HG03439 (cell line): Measurements from ENCODE around the gene GIPC1.

Source experiments
- ATAC-seq: cut with Tn5 transposase; IDR thresholded peaks from one replicate; pipeline ENCODE4 v1.9.1; 2021; ENCODE audit warnings: mild to moderate bottlenecking, moderate library complexity; ENCODE audit not compliant: unreplicated experiment

GIPC1 gene

DNA sequence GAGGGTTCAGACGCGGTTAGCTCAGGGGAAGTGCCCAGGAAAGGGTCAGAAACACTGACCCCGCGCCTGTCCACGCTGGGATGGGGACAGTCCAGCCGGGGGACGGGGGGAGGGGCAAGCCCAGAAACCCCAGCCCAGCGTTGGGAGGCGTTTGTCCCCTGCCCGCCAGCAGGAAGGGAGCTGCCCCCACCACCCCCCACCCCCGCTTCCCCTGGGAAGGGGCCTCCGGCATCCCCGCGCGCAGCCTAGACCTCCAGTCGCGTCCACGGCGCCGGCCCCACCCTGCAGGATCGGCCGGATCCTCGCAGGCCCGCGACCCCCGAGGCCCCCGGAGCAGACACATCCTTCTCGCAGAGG lies 277 bp downstream of the GIPC1 start:
- no peak for ATAC-seq

DNA sequence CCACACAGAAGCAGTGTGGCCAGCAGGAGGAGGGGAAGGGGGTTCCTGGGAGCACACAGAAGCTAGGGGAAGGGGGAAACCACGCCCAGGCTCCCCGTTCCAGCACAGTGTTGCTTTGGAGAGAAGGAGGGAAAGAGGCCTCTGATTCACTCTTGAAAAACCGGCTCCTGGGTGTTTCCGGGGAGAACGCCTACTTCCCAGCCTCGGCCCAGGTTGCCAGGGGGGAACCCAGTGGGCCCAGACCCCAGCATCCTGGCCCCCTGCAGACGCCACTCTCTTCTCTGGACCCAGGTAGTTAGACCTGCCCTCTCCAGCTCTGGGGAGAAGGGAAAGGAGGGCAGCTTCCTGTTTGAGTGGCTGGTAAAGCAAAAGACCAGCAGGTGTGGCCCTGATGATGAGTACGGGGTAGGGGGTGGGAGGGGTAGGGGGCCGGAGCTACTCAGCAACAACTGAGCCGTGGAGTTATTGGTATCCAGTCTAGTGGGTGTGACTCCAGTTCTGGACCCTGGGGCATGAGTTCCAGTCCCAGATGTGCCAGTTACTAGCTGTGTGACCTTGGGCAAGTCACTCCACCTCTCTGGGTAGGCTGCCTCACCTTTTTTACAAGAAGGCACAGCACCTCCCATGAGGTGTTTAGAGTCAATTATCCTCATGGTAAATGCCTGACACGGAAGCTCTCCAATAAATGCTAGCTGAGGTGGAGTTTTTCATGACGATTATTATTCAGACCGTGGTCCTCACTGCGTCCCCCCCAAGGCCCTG lies 836 bp downstream of the GIPC1 start:
- ATAC-seq: no peak

DNA sequence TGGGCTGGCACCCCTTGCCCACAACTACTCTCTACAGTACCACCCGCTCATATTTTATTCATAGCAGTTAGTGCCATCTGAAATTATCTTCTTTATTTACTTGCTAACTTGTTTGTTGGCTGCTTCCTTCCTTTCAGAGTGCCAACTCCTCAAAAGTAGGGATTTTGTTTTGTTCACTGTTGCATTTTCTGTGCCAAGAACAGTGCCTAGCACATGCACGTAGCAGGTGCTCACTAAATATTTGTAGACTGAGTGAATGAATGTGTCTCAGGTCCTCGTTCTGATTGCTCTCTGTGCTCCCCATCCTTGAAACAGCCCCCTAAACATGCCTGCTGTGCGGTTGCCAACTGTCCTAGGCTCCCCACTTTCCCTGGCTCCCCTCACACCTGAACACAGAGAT lies 1.5 kb downstream of the GIPC1 start:
- ATAC-seq: no peak

DNA sequence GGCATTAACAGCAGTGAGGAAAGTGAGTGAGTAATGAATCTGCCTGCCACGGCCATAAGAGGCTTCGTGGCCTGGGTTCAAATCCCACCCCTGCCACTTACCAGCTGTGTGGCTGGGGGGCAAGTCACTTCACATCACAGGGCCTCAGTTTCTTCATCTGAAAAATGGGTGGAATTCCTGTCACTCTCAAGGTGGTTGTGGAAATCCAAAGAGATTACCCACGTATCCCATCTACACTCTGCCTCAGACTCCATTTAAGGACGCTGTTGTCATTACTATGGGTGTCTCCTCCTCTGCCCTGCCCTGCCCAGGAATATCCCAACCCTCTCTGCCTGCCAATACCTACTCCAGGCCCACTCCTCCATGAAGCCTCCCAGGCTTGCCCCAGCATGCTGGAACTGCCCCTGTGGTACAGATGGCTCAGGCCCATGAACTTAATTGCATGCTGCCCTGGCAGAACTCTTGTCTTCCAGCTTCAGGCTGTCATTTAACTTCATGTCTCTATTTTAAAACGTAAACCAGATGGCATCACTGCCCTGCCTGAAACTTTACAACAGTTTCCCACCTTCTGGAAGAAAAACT lies 3.1 kb downstream of the GIPC1 start:
- ATAC-seq: no peak

DNA sequence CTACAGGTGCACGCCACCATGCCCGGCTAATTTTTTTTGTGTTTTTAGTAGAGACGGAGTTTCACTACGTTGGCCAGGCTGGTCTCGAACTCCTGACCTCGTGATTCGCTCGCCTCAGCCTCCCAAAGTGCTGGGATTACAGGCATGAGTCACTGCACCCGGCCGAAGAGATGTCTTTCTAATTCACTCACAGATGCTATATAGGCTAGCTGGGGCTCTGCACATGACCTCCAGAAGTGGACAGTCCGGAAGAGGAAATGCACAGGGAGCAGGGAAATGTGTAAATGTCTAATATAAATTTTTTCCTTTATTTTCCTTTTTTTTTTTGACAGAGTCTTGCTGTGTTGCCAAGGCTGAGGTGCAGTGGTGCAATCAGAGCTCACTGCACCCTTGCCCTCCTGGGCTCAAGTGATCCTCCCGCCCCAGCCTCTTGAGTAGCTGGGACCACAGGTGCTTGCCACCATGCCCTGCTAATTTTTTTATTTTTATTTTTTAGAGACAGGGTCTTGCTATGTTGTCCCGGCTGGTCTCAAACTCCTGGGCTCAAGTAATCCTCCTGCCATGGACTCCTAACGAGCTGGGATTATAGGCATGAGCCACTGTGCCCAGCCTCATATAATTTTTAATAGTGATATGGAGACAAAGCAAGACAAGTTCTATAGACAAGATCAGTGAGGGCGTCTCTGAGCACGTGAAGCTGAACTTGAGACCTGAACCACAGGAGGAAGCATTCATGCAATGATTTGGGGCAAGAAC lies 8.4 kb downstream of the GIPC1 start:
- ATAC-seq: no peak

DNA sequence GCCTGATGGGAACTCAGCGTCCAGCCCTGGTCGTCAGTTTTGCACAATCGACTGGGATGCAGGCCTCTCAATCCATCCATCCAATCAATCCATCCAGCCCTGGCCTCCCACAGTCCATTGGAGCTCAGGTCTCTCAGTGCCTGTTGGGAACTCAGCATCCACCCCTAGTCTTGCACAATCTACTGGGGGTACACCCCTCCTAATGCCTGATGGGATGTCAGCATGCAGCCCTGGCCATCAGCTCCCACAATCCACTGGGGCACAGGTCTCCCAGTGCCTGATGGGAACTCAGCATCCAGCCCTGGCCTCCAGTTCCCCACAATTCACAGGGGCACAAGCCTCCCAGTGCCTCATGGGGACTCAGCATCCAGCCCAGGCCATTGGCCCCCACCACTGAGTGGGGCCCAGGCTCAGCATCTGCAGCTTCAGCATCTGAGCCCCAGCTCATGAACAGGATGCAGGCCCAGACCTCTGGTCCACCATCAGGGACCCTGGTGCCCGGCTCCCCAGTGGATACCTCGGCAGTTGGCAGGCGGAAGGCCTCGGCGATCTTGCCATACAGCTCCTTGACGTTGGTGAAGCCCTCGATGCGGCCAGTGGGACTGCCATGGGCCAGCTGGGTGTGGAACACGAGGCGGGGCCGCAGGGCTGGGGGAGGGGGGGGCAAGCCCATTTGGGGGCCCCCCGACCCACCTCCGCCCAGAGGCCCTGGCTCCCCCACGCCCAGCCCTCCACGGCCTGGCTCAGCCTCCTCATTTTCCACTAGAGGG lies 13.6 kb downstream of the GIPC1 start:
- no peak for ATAC-seq

DNA sequence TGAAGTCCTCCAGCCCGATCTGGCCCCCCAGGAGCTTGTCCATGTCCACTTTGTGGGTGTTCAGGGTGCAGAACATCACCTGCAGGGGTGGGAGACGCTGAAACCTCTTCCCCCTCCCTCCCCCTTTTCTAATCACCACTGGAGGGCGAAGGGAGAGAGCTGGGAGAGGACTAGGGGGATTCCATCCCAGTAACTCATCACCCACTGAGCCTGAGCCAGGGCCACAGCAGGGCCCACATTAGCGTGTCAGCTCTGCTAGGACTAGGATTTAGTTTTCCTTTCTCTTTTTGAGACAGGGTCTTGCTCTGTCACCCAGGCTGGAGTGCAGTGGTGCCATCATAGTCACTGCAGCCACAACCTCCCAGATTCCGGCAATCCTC lies 15.2 kb downstream of the GIPC1 start:
- ATAC-seq: no peak

DNA sequence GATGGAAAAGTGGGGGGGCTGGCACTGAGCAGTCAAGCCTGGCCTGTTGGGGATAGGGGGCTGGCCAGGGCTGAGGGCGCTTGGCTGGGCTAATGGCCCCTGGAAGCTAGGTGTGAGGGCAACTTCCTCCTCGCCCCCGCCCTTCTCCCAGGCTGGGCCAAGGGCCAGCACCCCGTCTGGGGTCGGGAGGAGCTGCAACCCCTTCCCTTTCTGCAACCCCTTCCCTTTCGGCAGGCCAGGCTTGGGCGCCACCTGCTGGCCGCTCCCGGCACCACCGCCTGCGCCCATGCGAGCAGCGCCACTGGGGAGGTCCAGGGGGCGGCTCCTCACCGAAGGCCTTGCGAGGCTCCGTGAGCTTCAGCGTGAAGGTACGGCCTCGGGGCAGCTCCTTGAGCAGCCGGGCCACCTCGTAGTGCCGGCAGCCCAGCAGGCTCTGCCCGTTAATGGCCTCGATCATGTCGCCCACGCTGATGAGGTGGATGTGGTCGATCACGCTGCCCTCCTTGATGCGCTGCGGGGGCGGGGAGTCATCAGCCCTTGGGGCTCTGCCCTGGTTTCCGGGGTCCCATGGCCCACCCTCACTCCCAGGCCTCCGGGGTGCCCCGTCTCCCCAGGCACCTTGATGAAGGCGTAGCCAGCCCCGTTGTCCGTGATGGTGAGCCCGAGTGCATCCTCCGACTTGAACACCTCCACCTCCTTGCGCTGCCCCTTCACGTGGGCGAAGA lies 15.8 kb downstream of the GIPC1 start:
- no peak for ATAC-seq

DNA sequence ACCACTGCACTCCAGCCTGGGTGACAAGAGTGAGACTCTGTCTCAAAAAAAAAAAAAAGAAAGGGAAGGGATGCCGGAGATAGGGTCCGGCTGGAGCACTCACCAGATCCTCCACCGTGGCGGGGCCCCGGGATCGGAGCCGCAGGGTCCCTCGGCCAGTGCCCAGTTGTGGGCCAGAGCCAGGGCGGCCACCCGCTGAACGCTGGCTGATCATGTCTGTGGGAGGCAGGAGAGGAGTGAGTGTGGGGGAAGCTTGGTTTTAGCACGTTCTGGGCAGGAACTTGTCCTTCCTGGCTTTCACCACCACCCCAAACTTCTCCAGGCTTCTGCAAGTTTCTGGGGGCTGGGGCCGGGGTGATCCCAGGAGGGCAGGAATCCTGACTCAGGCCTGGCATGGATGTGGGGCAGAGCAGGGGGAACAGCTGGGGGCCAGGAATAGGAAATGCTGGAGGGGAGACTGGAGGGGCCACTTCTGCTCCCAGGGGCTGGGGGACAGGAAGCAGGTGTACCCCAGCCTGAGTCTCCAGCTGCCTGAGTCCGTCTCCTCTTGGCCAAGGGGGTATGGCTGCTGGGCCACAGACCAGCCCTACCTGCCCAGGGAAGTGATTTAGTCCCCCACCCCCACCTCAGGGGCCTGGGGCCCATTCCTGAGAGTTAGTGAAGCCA lies 16.5 kb downstream of the GIPC1 start:
- ATAC-seq: no peak

DNA sequence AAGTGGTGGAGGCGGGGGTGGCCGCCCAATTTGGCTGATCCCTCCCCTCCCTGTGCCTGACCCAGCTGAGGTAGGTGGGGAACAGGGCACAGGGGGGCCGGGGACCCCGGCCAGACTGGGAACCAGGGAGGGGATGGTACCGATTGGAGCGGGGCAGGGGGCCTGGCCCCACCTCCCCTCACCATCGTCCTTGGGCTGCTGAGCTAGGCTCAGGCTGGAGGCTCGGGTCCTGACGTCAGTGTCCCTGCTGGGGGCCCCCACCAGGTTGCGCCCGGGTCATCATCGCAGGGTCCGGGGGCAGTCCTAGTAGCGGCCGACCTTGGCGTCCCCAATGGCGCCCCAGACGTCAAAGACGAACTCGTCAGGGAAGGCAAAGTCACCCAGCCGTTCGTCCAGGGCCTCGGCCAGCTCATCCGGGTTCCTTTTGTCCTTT lies 17.8 kb downstream of the GIPC1 start:
- ATAC-seq: no peak

DNA sequence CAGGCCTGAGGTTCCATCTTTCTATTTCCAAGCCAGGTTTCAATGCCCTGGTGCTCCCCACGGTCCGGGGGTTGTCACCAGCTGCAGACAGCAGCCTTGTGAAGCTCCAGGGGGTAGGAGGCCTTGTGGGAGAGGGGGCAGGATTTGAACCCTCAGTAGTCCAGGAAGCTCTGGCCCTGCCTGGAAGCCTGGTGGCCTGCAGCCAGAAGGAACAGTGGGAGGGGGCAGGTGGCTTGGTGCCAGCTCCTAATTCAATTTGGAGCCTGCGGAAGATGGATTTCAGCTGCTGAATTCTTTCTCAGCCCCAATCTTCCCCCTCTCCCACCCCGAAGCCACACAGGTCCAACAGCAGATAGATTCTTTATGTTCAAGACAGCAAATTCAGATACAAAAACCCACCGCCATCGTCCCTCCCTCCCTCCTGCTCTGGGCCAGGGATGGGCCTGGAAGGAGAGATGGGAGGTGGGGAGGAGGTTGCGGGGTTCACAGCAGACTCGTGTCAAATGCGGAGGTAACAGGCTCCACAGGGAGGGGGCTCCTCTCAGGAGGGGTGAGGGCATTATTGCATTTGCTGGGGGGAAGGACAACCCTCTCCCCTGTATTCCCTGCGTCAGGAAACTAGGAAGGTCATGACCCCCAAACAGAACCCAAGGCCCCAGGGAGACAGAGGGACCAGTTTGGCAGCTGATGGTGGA lies 18.4 kb downstream of the GIPC1 start:
- no peak for ATAC-seq

DNA sequence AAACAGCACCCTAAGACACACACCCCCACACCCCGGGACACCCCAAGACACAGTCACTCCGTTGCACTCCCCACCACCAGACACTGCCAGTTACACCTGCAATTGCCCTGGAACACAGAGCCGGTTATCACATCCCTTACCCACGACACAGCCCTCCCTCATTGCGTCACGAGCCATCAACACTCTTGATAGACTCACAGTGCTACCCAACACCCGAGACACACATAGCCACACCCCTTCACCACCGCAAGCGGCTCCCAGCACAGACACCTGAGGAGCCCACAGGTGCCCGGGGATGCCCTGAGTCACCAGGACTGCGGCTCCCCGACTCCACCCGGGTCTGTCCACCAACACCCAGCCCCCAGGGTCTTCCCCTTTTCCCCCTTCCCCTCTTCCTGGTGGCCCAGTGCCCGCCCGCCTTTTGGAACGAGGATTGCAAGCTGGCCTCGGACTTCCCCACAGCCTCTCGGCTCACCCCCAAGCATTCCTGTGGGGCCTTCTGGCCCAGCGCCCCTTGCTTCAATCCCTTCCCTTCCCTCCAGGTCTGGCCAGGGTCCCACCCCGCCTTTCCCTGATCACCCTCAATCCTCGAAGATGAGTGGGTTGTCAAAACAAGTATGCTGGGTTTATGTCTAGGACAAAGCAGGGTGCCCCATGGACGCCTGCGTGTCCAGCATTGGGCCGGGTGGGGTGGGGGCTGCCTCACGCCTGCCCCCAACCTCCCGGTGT lies 19.1 kb downstream of the GIPC1 start:
- no peak for ATAC-seq

DNA sequence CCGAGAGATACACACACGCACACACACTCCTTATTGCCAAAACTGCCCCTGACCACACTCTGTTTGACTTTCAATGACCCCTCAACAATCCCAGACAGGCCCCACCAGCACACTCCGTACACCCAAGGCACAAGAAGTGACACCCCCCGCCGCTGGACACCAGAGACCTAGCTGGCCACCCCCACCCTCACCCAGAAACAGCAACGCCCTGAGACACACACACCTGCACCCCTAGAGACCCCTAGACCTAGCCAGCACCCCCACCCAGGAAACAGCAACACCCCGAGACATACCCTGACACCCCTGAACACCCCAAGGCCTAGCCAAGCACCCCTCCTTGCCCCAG lies 19.6 kb downstream of the GIPC1 start:
- ATAC-seq: no peak

DNA sequence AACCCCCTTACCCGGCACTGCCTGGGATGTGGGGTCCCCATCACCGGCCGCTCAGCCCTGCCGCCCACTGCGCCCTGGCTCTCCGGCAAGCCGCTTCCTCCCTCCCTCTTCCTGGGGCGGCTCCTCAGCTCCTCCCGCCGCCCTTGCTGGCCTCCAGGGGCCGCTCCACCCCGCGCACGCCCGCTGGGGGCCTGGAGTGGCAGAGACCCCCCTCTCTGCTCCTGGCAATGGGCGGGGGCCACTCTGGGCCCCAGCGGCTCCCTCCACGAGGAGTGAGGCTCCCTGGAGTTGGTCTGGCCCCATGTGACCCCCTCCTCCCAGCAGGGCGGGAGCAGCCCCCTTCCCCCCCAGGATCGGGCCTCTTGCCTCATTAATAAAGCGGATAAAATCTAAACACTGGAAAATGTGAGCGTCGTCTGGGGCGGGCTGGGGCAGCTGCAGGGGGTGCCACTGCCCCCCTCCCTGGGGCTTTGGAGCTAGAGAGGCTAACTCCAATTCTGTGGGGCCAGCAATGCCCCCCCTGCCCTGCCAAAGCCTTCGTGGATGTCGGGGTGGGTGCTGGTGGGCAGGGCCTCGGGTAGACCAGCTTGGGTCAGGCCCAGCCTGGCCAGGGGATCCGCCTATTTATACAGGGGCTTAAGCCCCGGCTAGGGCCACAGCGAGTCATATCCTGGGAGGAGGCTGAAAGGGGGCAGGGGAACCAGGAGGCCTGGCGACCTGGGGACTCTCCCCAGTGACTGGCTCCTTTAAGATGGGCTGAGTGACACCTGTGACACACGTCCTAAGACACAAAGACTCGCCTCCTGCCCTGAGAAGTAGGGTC lies 20.5 kb downstream of the GIPC1 start, which contains the start of gene PTGER1:
Gene PTGER1, minus strand, starts transcription at position 104 of the 823 bp plus-strand sequence. CDS start 1,034 bp downstream, outside the sequence.
- ATAC-seq: no peak

DNA sequence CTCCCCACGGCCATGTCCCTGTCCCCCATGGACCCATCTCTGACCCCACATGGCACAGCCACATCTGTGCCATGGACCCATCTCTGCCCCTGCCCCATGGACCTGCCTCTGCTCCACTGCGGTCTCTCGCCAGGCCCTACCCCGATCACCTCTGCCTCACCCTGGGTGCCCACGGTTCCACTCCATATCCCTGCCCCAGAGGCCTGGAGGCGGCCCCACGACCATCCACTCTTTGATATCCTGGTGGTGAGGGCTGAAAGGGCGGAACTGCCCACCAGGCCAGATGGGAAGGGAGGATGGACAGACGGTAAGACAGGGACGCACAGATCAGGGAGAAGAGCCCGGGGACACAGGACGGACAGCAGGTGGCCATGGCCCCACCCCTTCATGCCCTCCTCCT lies 21.1 kb downstream of the GIPC1 start:
- ATAC-seq: no peak

DNA sequence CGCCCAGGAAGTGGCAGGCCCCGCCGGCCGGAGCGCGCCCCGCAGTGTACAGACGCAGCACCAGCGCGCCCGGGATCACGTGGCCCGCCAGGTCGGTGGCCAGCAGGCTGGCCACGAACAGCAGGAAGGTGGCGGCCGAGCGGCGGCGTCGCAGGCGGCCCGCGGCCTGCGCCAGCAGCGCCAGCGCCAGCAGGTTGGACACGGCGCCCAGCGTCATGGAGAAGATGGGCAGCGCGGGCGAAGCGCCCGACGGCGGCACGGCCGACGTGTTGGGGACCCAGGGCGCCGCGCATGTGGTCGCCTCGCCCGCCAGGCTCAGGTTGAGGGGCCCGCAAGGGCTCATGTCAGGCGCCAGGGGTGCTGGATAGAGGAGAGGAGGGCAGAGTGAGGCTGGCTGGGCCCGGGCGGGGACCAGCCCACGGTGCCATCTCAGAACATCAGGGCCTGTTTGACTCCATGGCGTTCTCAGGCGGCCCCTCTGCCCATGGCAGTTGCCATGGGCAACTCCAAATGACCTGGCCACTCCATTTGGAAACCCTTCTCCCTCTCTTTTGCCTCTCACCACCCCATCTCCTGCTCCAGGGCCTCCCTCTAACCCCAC lies 21.8 kb downstream of the GIPC1 start:
- no peak for ATAC-seq

DNA sequence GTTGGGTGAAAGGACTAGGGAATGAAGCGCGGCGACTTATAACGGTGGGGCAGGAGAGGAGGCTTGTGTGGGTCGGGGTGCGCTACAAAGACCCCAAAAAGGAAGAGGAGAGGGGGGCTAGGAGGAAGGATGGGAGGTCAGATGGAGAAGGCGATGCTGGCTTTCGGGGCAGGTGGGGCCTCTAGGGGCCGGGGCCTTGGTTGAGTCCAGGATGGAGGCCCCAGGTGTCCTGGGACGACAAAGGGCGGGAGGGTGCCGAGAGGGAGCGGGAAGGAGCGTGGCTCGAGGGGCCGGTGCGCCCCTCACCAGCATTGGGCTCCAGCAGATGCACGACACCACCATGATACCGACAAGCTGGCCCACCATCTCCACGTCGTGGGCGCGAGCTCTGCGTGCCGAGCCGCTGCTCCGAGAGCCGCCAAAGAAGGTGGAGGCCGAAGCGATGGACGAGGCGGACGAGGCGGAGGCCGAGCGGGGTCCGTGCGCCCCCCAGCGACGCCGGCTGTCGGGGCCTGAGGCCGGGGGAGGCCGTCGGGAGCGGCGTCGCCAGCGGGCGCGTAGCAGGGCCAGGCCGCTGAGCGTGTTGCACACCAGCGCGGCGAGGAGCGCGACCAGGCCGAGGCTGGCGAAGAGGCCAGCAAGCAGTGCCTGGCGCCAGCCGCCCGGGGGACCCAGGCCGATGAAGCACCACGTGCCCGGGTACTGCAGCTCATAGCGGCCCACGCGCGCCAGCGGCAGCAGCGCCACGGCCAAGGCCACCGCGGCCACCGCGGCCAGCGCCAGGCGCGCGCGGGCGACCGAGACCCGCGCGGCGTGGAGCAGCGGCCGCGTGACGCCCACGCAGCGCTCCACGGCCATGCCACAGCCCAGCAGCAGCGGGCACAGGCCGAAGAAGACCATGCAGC lies 22.6 kb downstream of the GIPC1 start:
- no peak for ATAC-seq
